HG02885 (cell line): ENCODE data around the gene PDZD7.
"Not testable (repeated sequence)": the region's sequence is repeated elsewhere in the genome, so short reads cannot be mapped to it uniquely, and the experiment has no call there.

ENCODE experiments used
- ATAC-seq: cut with Tn5 transposase; IDR thresholded peaks from one replicate; pipeline ENCODE4 v1.9.1; 2021; ENCODE audit warnings: mild to moderate bottlenecking; ENCODE audit not compliant: unreplicated experiment, poor library complexity

PDZD7 gene

DNA sequence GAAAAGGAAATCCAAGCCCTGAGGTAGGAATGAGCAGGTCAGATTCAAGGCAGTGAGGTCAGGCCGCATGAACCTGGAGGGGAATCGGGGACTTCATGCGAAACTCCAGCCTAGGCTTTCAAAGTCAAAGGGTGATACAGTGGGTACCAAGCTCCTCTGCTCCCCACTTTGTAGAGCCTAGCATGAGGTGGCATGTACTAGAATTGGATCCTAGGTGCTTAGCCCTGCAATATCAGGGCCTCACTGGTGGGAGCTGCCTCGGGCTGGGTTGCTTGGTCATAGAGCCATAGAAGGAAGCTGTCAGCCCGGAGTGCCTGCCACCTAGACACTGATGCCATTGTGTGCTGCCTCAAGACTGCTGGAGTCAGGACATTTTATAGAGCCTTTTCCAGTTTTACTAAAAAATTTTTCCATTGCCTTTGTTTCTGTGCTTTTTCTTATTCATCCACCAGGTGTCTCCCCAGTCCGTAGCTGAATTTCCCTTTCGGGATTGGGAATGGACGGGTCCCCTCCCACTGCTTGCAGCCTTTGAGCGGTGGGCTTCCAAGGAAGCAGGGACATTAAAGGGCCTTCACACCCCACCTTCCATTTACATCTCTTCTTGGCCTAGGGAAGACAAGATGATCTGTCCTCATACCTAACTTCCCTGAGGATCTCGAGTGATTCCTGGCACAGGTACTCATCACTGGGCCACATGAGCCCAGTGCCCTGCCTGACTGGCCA is 36.8 kb downstream of the PDZD7 start:
- no peak for ATAC-seq

DNA sequence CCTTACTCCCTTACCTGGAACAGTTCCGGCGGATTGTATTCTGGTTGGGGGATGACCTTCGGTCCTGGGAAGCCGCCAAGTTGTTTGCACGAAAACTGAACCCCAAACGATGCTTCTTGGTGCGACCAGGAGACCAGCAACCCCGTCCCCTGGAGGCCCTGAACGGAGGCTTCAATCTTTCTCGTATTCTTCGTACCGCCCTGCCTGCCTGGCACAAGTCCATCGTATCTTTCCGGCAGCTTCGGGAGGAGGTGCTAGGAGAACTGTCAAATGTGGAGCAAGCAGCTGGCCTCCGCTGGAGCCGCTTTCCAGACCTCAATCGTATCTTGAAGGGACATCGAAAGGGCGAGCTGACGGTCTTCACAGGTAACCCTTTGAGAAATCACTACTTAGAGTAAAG is 41.8 kb downstream of the PDZD7 start:
- no peak for ATAC-seq

DNA sequence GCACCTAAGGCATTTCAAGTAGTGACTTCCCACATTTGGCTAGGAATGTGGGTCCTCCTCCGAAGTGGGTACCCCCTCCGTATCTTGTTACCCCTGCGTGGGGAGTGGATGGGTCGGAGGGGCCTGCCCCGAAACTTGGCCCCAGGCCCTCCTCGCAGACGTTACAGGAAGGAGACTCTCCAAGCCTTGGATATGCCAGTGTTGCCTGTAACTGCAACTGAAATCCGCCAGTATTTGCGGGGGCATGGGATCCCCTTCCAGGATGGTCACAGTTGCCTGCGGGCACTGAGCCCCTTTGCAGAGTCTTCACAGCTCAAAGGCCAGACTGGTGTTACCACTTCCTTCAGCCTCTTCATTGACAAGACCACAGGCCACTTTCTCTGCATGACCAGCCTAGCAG is 42.8 kb downstream of the PDZD7 start:
- ATAC-seq, result no peak

DNA sequence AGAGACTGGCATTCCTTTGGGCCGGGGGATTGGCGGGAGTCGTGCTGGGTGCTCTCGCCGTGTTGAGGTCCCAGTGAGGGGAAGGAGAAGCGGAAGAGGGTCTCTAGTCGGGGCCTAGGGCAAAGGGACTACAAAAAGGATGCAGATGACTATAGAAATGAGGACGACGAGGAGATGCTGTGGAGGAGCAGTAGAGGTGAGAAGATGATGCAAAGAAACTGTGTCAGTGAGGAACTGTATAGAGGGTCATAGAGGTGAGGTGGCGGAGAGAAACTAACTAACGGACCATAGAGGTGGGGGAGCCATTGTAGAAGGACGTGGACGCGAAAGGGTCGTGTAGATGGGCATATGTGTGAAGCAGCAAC is 43.3 kb downstream of the PDZD7 start:
- ATAC-seq, result no peak

DNA sequence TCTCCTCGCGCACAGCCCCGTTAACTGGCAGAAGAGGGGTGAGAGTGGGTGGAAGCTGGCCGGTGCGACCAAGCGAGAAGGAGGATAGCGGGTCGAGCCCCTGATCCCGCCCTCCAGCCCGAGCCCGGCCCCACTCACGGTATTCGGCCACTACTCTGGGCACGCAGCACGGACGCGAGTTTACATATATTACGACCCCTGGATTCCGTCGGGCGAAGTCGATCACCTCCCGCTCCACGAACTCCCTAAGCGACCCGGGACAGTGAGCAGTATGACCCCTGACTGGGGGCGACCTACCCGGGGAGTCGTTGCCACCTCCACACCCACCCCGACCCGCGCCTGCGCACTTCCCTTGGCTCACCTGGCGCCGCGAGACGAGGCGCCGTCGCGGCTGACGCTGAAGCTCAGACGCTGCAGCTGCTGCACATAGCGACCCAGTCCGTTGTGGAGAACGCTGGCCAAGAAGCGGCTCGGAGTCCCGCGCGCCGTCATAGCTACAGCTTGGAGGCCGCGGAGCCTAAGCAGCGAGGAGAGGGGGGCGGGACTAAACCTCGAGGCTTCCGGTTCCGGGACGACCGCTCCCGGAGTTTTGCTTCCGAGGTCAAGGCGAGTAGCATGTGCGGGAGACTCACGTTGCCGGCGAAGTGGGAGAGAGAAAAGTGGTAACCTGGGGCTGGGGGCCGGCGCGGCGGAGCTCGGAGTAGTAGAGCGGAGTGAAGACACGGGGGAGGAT is 43.8 kb downstream of the PDZD7 start, which contains the start of the genes MRPL43 and TWNK:
Gene MRPL43 (minus strand): TSS at position 546 of the 733 bp plus-strand sequence. CDS start 54 bp downstream, at position 492.
Gene TWNK (plus strand): TSS at position 592 of the 733 bp plus-strand sequence. CDS start 668 bp downstream, outside the sequence.
- peak; percentile 85 for ATAC-seq

DNA sequence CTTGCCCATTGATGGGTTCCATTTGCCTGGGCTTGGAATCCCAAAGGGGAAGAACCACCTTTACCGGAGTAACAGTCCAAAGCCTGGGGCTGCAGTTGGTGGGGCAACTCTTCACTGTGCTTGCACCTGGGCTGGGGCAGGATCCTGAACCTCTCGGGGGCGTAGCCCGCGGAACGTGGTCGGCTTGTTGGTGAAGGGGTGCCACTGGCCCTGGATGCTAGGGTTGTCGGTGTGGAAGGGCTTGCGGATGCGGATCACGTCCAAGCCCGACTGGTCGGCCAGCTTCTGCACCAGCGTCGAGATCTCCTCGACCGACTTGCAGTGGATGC is 44.3 kb downstream of the PDZD7 start:
- no peak for ATAC-seq

DNA sequence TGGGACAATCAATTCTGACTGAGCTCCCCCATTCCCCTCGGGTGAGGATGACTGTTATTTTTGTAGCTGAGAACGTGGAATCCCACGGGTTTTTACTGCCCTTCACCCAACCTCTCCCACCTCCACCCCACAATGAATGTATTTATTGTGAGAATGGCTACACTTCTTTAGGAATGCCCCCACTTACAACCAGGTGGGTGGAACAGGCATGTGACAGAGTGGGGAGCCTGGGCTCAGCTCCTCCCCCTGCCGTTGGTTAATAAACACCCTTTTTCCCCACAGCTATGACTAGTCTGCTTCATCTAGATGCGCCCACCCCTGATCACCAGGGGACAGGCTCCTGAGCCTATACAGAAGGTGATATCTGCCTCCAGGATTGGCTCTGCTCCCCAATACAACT is 45.6 kb downstream of the PDZD7 start:
- ATAC-seq, result no peak

DNA sequence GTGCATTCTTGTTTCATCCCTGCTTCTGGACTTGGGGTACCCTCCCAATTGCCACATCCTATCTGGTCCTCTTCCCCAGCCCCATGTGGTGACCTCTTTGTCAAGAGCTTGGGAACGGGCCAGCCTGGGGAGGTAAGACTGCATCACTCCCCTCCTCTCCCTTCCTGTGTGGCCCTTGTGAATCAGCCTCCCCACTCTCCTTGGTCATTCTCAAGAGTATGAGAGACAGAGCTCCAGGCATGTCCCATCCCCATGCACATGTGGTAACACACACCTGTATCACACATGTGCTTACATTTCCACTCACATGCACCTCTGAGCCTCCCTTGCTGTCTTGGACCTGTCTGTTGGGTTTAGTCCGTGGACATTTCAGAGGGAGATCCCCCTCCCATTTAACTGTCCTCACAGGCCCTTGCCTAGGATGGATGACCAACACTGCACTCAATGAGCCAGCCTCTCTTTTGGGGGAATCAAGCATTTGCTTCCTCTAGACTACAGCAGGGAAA is 46.2 kb downstream of the PDZD7 start:
- ATAC-seq, result no peak

DNA sequence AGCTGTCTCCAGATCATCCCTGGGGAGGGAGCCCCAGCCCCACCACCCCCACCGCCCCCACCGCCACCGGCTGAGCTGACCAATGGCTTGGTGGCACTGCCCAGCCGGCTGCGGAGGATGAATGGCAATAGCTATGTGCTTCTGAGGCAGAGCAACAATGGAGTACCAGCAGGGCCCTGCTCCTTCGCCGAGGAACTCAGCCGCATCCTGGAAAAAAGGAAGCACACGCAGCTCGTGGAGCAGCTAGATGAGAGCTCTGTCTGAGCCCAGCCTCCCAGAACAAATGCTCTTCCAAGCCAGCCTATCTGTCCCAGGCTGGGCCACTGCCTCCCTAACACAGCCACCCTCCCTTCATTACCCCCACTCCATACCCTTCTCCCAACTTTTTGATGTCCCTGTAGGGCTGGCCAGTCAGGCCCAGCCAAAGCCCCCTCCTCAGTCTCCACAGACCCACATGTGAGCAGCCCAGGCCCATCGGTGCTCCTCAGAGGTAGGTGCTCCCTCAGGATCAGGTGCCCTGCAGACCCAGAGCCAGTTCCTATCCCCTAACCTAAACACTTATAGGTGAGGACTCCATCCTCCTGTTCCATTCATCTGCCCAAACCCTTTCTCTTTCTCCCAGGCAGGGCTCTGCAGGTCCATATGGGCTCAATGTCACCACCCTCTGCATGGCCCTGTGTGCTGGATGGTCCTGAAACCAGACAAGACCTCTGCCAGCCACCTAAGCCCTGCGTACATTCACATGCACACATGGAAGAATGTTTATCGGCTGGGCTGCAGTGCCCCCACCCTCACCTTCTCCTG is 46.9 kb downstream of the PDZD7 start:
- no peak for ATAC-seq

DNA sequence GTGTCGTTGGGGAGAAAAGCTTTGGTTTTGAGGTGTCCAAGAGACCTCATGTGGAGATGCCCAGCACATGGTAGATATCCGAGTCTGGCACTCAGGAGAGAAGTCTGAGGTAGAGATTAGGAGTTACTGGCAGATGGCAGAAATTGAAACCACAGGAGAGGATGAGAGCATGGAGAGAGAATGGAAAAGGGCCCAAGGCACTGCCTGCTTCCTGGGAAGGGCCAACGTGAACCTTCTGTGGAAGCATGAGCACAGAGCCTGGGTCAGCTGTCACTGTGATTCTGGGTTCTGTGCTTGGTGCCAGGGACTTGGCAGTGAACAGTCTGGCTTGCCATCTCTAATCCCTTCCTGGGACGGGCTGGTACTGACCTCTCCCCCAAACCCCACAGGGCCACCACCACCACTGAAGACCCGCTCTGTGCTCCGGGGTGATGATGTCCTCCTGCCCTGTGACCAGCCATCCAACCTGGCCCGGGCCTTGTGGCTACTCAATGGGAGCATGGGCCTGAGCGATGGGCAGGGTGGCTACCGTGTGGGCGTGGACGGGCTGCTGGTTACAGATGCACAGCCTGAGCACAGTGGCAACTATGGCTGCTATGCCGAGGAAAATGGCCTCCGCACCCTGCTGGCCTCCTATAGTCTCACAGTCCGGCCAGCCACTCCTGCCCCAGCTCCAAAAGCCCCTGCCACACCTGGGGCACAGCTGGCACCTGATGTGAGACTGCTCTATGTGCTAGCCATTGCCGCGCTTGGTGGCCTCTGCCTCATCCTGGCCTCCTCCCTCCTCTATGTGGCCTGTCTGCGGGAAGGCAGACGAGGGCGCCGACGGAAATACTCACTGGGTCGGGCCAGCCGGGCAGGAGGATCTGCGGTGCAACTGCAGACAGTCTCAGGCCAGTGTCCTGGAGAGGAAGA is 47.8 kb downstream of the PDZD7 start:
- no peak for ATAC-seq

DNA sequence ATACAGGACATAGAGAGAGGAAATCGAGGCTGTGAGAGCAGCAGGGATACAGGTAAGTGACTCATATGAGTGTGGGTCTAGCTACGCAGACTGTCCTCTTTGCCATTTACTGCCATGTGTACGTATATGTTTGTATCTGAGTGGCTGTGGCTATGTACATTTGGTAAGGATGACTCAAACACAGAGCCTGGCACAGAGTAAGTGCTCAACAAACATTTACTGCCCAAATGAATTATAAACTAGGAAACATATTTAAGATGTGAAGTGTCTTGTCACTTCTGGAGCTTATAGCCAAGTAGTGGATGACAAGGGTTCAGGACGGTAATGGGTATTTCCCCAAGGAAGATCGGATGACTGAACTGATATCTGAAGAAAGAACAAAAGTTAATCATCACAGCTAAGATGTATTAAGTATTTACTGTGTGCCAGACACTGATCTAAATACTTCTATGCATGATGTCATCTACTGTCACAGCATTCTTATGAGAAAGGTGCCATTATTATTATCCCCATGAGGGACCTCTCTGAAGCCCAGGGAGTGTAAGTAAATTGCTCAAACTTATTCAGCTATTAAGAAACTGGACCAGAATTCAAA is 49.7 kb downstream of the PDZD7 start:
- ATAC-seq, result no peak

DNA sequence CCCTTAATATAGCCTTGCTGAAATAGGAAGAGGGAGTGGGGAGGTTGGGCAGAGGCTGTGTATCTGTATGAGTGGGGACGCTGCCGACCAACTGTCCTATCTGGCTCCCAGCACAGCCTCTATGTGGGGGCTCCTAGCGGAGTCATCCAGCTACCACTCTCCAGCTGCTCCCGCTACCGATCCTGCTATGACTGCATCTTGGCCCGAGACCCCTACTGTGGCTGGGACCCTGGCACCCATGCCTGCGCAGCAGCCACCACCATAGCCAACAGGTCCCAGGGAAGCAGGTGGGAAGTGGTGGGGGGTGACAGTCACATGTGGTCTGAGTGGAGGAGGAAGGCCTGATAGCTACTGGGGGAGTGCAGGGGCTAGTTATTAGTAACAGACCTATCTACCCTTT is 50.2 kb downstream of the PDZD7 start:
- ATAC-seq, result no peak

DNA sequence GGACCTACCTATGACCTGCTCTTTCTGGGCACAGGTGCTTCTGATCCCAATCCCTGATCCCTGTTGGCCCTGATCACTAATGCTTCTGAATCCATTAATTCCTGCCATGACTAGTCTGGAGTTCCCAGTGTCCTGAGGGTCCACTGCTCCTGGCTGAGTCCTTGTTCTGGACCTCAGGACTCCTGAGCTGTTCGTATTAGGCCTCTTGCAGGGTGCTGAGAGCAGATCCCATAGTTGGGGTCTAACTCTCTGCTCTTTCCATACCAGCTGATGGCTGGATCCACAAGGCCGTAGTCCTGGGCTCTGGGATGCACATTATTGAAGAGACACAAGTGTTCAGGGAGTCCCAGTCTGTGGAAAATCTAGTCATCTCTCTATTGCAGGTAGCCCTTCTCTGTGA is 50.6 kb downstream of the PDZD7 start:
- ATAC-seq, result no peak

DNA sequence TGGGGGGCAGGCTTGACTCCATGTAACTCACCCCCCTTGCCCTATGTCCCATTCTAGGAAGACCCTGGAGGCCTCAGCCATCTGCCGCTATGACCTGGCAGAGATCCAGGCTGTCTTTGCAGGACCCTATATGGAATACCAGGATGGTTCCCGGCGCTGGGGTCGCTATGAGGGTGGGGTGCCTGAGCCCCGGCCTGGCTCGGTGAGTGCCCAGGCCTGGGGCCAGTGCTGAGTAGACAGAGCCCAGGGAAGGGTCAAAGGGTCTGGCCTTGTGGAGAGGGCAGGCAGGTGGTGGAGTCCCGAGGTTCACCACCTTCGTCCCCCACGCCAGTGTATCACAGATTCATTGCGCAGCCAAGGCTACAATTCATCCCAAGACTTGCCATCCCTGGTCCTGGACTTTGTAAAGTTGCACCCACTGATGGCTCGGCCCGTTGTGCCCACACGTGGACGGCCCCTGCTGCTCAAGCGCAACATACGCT is 51.1 kb downstream of the PDZD7 start:
- no peak for ATAC-seq

DNA sequence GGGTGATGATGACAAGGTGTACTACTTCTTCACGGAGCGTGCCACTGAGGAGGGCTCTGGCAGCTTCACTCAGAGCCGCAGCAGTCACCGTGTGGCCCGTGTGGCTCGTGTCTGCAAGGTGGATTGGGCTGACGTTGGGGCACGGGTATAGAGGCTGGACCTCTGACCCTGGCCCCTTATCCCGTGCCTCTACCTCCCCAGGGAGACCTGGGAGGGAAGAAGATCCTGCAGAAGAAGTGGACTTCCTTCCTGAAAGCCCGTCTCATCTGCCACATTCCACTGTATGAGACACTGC is 52.1 kb downstream of the PDZD7 start:
- ATAC-seq, result no peak

DNA sequence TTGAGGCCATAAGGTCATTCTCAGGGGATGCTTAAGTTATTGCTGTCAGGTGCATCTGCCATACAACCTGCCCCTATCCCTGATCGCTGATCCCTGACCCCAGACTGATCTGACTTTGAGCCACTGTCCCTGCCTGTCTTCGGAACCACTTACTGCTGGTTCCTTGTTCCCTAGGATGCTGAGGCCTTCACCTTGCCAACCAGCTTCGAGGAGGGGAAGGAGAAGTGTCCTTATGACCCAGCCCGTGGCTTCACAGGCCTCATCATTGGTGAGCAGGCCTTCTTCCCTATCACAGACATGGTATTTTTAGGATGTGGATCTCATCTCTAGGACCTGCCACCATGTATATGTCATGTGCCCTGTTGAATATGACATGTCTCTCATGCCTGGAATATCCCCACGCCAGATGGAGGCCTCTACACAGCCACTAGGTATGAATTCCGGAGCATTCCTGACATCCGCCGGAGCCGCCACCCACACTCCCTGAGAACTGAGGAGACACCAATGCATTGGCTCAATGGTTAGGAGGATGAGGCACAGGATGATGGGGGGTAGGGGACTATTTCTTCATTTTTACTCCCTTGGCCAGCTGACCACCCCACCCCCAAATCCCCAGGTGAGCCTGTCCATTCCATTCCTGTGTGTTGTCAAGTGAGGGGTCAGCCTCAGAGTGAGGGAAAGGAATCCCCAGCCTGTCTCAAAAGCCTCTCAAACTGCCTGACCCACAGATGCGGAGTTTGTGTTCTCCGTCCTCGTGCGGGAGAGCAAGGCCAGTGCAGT is 52.6 kb downstream of the PDZD7 start:
- ATAC-seq, result no peak

DNA sequence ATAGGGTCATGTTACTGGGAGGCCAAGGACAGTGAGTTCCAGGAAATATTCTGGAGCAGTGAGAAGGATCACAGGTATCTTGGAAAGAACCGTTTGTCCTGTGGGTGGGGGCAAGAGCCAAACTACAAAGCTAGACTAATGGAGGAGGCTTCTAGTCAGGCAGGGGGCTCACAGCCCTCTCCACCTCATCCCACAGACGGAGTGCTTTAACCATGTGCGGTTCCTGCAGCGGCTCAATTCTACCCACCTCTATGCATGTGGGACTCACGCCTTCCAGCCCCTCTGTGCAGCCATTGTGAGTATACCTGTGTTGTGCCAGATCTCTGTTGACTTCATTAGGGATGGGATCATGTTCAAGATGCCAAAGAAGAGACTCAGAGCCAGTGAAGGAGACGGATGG is 53.5 kb downstream of the PDZD7 start:
- ATAC-seq, result no peak

DNA sequence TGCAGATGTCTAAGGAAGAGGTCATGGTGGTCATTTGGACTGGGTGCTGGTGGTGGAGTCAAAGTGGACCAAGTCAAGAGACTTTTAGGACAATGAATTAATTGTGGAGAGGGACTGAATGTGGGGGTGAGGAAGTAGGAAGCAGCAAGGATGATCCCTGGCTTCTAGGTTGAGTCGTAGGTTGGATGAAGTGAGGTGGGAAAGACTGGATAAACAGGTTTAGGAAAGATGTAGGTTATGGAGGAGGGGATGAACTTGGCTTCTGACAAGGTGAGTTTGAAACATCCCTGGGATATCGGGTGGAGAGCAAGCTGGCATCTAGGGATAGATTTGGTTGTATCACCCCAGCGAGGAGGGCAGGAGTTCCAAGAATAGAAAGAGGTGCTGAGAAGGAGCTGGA is 54.0 kb downstream of the PDZD7 start:
- ATAC-seq, result no peak

DNA sequence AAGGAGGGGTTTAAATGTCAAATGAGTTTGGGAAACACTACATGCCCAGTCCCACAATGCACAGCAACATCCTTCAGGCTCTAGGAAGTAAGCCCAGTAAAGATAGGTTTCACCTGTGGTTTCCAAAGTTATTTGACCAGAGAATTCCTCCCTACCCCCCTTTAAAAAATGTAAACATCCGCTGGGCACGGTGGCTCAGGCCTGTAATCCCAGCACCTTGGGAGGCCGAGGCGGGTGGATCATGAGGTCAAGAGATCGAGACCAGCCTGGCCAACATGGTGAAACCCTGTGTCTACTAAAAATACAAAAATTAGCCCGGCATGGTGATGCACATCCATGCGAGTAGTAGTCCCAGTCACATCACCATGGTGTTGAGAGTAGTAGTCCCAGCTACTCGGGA is 55.5 kb downstream of the PDZD7 start:
- not testable (repeated sequence) for ATAC-seq
